ENCODE data around the gene TMEM130. TPM values are rescaled to one million over a fixed set of nuclear protein-coding genes. Genes with fewer than 3 reads are reported as not detected.

TMEM130 gene
- polyA plus RNA-seq, 1 of the 3 experiments (the other 2 are of a cell fraction) = 1.2 TPM

- POLR2A ChIA-PET = no interaction called here
- Histone ChIP-seq H3K36me3 (replicated peaks in 1 of 2; ENCODE audit: control insufficient read depth in 1 of 2, insufficient read depth in 2 of 2, low read length in 1 of 2) (no peaks in the 10 kb centered on the region), H3K9me3 (no peaks in the 10 kb centered on the region), H3K79me2 (ENCODE audit: insufficient read depth) (no peaks in the 10 kb centered on the region), H3F3A (replicated peaks; ENCODE audit: insufficient read depth) (no peaks in the 10 kb centered on the region), H3K4me1 (ENCODE audit: control insufficient read depth in 1 of 2, insufficient read depth in 2 of 2, low read depth in 1 of 2, low read length in 1 of 2) (peaks cover 0 to 6% of the 10 kb centered on the region in 2 experiments; a peak in 1 of 4 replicates), H3K27me3 (ENCODE audit: insufficient read depth) (no peaks in the 10 kb centered on the region), H4K20me1 (ENCODE audit: insufficient read depth) (no peaks in the 10 kb centered on the region), H3K9ac (no peak overlapping the region), H3K4me2 (no peak overlapping the region), H3K9me2 (no peaks in the 10 kb centered on the region), H2AFZ (ENCODE audit: low read depth) (no peak overlapping the region), H3K4me3 (ENCODE audit: low read depth in 2 of 2, low read length in 1 of 2) (no peak overlapping the region), H3K27ac (ENCODE audit: low read depth in 2 of 2, low read length in 1 of 2) (no peak overlapping the region)
- CTCF ChIA-PET = interaction anchor here (0.6 to 0.9 kb wide), 2 partner anchors 22 to 33 kb away, joined by 3 read pairs; no protein-coding TSS in a partner anchor
- no peak for DNase-seq
- TF ChIP-seq RFX5 (IDR thresholded peaks at IDR 0.05; ENCODE audit: low read length) (no peak), MAX (IDR thresholded peaks at IDR 0.05; ENCODE audit: low read depth) (no peak), GATA2 (CRISPR knock-in tag; IDR thresholded peaks at IDR 0.05) (no peak), YY1 (IDR thresholded peaks at IDR 0.05; ENCODE audit: low read depth) (no peak), SIN3A (IDR thresholded peaks at IDR 0.05; ENCODE audit: borderline replicate concordance, low read depth, low read length) (no peak), MXI1 (IDR thresholded peaks at IDR 0.05; ENCODE audit: low read depth, low read length) (no peak), REST (IDR thresholded peaks at IDR 0.05; ENCODE audit: low read depth, low read length) (no peak)
- 46% methylated on average over 7 of the region's 7 CpGs for WGBS (ENCODE audit: low lambda C conversion rate)
Measured at GRCh38 chr7:98808751-98809460, 60.9 kb downstream of the TMEM130 start.

- H2AFZ ChIP-seq (ENCODE audit: low read depth) = no peak overlapping the region
- CTCF ChIA-PET = interaction anchor here (1.9 to 7.5 kb wide), 3 partner anchors 24 to 62 kb away, joined by 7 to 41 read pairs (median 8); no protein-coding TSS in a partner anchor
- H3K9me3 ChIP-seq = no peaks in the 10 kb centered on the region
- H3F3A ChIP-seq (replicated peaks; ENCODE audit: insufficient read depth) = no peaks in the 10 kb centered on the region
- H4K20me1 ChIP-seq (ENCODE audit: insufficient read depth) = no peaks in the 10 kb centered on the region
- H3K27me3 ChIP-seq (ENCODE audit: insufficient read depth) = no peaks in the 10 kb centered on the region
- no peak overlapping the region for H3K4me3 ChIP-seq (ENCODE audit: low read depth in 2 of 2, low read length in 1 of 2)
- no peak overlapping the region for H3K9ac ChIP-seq
- H3K79me2 ChIP-seq (ENCODE audit: insufficient read depth) = no peaks in the 10 kb centered on the region
- no peaks in the 10 kb centered on the region for H3K36me3 ChIP-seq (replicated peaks in 1 of 2; ENCODE audit: control insufficient read depth in 1 of 2, insufficient read depth in 2 of 2, low read length in 1 of 2)
- no peak overlapping the region for H3K27ac ChIP-seq (ENCODE audit: low read depth in 2 of 2, low read length in 1 of 2)
- no peak overlapping the region for H3K4me2 ChIP-seq
- DNase-seq = no peak
- POLR2A ChIA-PET = no interaction called here
- WGBS (ENCODE audit: low lambda C conversion rate) = 25% methylated on average over 11 of the region's 11 CpGs
- no peaks in the 10 kb centered on the region for H3K9me2 ChIP-seq
- H3K4me1 ChIP-seq (ENCODE audit: control insufficient read depth in 1 of 2, insufficient read depth in 2 of 2, low read depth in 1 of 2, low read length in 1 of 2) = peaks cover 0 to 10% of the 10 kb centered on the region in 2 experiments; a peak in 1 of 4 replicates
- TF ChIP-seq GATA2 (CRISPR knock-in tag; IDR thresholded peaks at IDR 0.05) (peak; percentile 51; the same call in 1 of the 2 replicates), ELF1 (IDR thresholded peaks at IDR 0.05) (no peak)
Measured at GRCh38 chr7:98807068-98808048, 62.5 kb downstream of the TMEM130 start.

Data from SK-N-SH (cell line).